GM12872 (cell line): Measurements from ENCODE around the gene RANBP3L.

Source experiments
- CTCF ChIP-seq: IDR thresholded peaks from 3 replicates; pipeline ENCODE4 v1.5.1; 2011; ENCODE audit warnings: low read depth, mild to moderate bottlenecking, low read length, moderate library complexity; ENCODE audit not compliant: insufficient read depth

The RANBP3L gene

DNA sequence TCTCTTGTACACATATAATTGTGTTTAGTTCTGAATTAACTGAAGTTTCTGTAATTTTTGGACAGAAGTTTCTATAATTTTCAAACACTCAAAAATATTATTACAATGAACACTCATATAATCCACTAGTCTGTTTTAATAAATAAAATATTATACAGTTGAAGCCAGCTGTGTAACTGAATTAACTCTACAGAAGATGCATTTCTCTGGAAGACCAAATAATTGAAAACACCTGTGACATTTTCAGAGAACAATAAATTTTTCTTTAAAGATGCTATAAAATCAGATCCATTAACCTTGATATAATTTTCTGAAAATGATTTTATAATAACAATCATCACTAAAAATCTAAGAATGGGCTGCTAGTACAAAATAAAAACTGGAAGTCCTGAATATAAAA, 74.7 kb downstream of the RANBP3L start:
- no peak for TF ChIP-seq CTCF

DNA sequence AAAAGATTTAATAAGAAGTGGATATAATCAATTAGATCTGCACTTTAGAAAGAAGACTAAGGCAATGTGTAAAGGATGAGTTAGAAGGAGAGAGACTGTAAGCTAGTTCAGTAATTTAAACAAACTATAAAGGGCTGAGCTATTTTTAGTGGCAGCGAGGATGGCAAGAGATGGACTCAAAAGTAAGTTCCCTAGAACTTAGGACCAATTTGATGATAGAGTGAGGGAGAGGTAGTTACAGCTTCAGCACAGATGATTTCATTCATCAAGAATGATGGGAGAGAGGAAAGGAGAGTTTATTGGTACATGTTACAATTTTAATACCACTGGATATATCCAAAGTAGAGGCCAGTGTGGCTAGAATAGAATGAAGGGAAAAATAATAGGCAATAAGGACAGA, 79.1 kb downstream of the RANBP3L start:
- TF ChIP-seq CTCF: no peak

GRCh38 chr5:36217988-36218387, 83.7 kb downstream of the RANBP3L start:
- TF ChIP-seq CTCF: no peak

DNA sequence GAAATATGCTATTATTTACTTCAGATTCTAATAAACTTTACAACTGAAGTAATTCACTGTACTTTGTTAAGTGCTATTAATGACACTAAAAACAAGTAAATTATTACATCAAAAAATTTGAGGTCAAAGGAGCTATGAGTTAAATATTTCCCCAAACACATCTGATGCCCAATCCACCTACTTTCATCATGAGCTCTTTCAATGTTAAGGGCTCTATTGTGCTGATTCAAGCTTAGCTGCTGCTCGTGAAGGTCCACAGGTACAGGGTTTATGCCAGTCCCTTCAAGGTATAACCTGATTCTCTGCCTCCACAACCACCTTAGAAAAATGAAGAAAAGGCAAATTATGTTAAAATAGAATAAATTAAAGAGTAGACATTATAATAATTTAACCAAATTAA, 84.1 kb downstream of the RANBP3L start:
- no peak for TF ChIP-seq CTCF

DNA sequence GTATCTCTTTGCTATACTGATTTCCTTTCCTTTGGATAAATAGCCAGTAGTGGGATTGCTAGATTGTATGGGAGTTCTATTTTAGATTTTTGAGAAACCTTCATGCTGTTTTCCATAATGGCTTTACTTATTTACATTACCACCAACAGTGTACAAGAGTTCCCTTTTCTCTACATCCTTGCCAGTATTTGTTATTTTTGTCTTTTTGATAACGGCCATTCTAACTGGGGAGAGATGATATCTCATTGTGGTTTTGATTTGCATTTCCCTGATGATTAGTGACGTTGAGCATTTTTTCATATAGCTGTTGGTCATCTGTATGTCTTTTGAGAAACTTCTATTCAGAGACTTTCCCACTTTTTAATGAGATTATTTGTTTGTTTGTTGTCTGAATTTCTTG, 85.8 kb downstream of the RANBP3L start:
- TF ChIP-seq CTCF: no peak

- no peak for TF ChIP-seq CTCF
Measured at GRCh38 chr5:36214436-36214835, 87.3 kb downstream of the RANBP3L start.

DNA sequence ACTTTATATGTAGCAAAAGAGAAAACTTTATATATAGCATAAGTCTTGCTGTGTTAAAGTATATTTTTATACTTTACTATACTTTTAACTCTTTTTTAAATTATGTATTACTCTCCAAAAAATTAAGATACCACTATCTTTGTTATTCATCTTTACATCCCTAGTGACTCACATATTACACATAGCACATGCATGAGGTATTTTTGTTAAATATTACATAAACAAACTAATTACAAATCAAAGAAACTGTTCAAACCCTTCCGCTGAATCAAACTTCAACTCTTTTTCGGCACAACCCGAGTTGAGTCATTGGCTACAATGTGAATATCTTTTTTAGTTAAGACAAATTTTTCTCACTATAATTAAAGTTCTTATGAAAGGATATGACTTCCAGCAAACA, 92.0 kb downstream of the RANBP3L start:
- no peak for TF ChIP-seq CTCF

DNA sequence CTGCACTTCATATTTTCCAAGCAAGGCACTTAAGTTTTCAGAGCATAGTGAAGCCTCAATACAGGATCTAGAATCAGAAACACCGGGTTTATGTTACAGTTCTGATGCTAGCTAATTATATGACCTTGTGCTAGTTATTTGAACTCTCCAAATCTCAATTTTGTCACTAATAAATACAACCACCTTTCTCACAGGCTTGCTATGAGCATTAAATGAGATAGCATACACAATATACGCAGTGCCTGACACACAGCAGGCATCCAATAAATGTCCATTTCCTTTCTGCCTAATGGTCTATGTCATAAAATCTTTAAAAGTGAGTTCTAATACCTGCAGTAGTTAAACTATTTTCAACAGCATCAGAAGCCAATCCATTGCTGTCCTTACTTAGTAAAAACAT, 92.9 kb downstream of the RANBP3L start:
- no peak for TF ChIP-seq CTCF
